Panc1 (cell line): Measurements from ENCODE around the gene JPH2. TPM values are rescaled to one million over a fixed set of nuclear protein-coding genes. Genes with fewer than 3 reads are reported as not detected.

Source experiments
- ATAC-seq: fragments of 200-7000 bp; cut with Tn5 transposase; 2 replicates; pipeline ENCODE4 v1.9.1; 2020; ENCODE audit warnings: mild to moderate bottlenecking, moderate library complexity
- BruUV-seq: library from RNA; stranded (reverse); fragments of 400-500 nt; replicated peaks from 2 replicates; lab custom pipeline; 2021; lab: Mats Ljungman, UMichigan
- CTCF ChIA-PET: fragments of 300-600 bp; sonication (Branson Sonifier 250); formaldehyde crosslinking; loops from one replicate; lab custom pipeline; 2022; ENCODE audit warnings: antibody characterized with exemption; lab: Charles Lee
- POLR2A ChIA-PET: fragments of 300-600 bp; sonication (Branson Sonifier 250); formaldehyde crosslinking; loops from one replicate; lab custom pipeline; 2022; ENCODE audit warnings: antibody characterized with exemption; lab: Charles Lee
- DNase-seq: peaks from one replicate; pipeline ENCODE4 v3.0.0-alpha.2; 2010; ENCODE audit warnings: low read depth, low spot score
- H3K27ac ChIP-seq: 2 replicates; pipeline ENCODE4 v1.5.1; 2011; ENCODE audit warnings: mild to moderate bottlenecking, low read length, inconsistent platforms
- H3K27me3 ChIP-seq: fragments of 200-500 bp; sonication (Bioruptor generic); 2 replicates; pipeline ENCODE4 v1.6.0; 2014; ENCODE audit warnings: low read length, inconsistent platforms; ENCODE audit not compliant: control insufficient read depth, insufficient read depth
- H3K36me3 ChIP-seq: fragments of 200-500 bp; sonication (Bioruptor generic); 2 replicates; pipeline ENCODE4 v1.5.1; 2014; ENCODE audit warnings: inconsistent platforms, mild to moderate bottlenecking, low read length, moderate library complexity; ENCODE audit not compliant: control insufficient read depth, insufficient read depth
- H3K4me1 ChIP-seq: 2 replicates; pipeline ENCODE4 v1.5.1; 2011; ENCODE audit warnings: inconsistent platforms, mild to moderate bottlenecking, low read length, moderate library complexity; ENCODE audit not compliant: control insufficient read depth, insufficient read depth
- H3K4me3 ChIP-seq, 2 experiments: 2 replicates each; pipeline ENCODE4 v1.5.1; 2011 to 2012; ENCODE audit warnings: low read depth in 2 of 2, low read length in 2 of 2, mild to moderate bottlenecking in 2 of 2, inconsistent platforms in 1 of 2, moderate library complexity in 1 of 2
- H3K9me3 ChIP-seq: fragments of 200-500 bp; sonication (Bioruptor generic); 2 replicates; pipeline ENCODE4 v1.5.1; 2014; ENCODE audit warnings: low read depth, mild to moderate bottlenecking, inconsistent platforms, low read length, moderate library complexity; ENCODE audit not compliant: control insufficient read depth, insufficient read depth
- CTCF ChIP-seq: fragments of 450-650 bp; IDR thresholded peaks from 2 replicates; pipeline ENCODE4 v1.5.1; 2017; ENCODE audit warnings: mild to moderate bottlenecking
- POLR2AphosphoS5 ChIP-seq: IDR thresholded peaks from 2 replicates; pipeline ENCODE4 v1.6.1; 2012; ENCODE audit warnings: mild to moderate bottlenecking, low read depth, low read length, moderate library complexity
- REST ChIP-seq, 2 experiments: IDR thresholded peaks; 2 replicates each; pipeline ENCODE4 v1.6.1; 2011 to 2012; ENCODE audit warnings: low read depth in 2 of 2, control low read depth in 1 of 2, low read length in 1 of 2, mild to moderate bottlenecking in 1 of 2, moderate library complexity in 1 of 2; ENCODE audit not compliant: insufficient read depth in 1 of 2
- SIN3A ChIP-seq: IDR thresholded peaks from 2 replicates; pipeline ENCODE4 v1.6.1; 2012; ENCODE audit warnings: low read depth, mild to moderate bottlenecking, low read length, moderate library complexity, borderline replicate concordance; ENCODE audit not compliant: insufficient read depth
- TCF7L2 ChIP-seq: IDR thresholded peaks from 2 replicates; pipeline ENCODE4 v1.6.1; 2011; ENCODE audit warnings: mild to moderate bottlenecking, low read depth, low read length, inconsistent platforms
- in situ Hi-C: cut with HindIII; loops from 2 replicates; pipeline ENCODE4 v1.10.0; 2016; ENCODE audit warnings: low sequenced_read_pairs, low pct_unique_long_range_greater_than_20kb
- intact Hi-C: fragments of 100-400 bp; cut with micrococcal nuclease; formaldehyde crosslinking; loops from one replicate; pipeline ENCODE4 v1.10.0; 2022; ENCODE audit not compliant: unreplicated experiment
- total RNA-seq: library from RNA; stranded (reverse); gene quantifications from one replicate; pipeline ENCODE4 v1.2.1, GENCODE V29; 2021; ENCODE audit not compliant: unreplicated experiment

JPH2 gene
- total RNA-seq, 1 experiment from 2014 or later, result 0.49 TPM

DNA sequence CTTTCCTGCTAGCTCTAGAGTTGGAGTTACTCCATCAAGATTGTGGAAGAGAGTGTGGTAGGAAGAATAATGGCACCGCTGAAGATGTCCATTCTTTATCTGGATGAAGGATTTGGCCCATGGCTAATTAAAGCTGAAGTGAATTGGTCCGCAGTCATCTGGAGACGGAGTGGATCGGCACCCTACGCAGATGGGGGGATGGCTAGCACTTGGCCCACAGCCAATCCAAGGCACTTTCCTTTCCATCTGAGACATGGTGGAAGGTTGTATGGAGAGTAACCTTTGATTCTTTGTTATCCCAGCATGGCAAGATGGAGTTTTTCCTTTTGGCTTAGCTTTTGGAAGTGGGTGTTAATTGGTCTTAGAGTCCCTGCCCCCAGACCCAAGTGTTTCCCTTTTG lies 88.3 kb downstream of the JPH2 start:
- ATAC-seq (no peak), DNase-seq (no peak)
- ChIA-PET CTCF (no interaction called here), POLR2A (no interaction called here)
- TF ChIP-seq SIN3A (no peak), TCF7L2 (no peak), REST (IDR thresholded peaks at IDR 0.05; ENCODE audit: insufficient read depth in 1 of 2, low read depth in 2 of 2, low read length in 1 of 2) (no peak), POLR2AphosphoS5 (no peak), CTCF (no peak)
- H3K4me1 ChIP-seq, result no peaks in the 10 kb centered on the region
- H3K4me3 ChIP-seq, result no peak overlapping the region
- H3K9me3 ChIP-seq, result no peaks in the 10 kb centered on the region
- H3K27me3 ChIP-seq, result peaks cover 17% of the 10 kb centered on the region; the same call in 1 of the 2 replicates
- BruUV-seq, result no TSS peak
- in situ Hi-C loops (no loop called here), intact Hi-C loops (no loop called here)
- H3K27ac ChIP-seq, result no peak overlapping the region
- H3K36me3 ChIP-seq, result no peaks in the 10 kb centered on the region

GRCh38 chr20:44098256-44098630 lies 88.7 kb downstream of the JPH2 start:
- Histone ChIP-seq H3K9me3 (no peaks in the 10 kb centered on the region), H3K27ac (no peak overlapping the region), H3K36me3 (no peaks in the 10 kb centered on the region), H3K27me3 (peaks cover 14% of the 10 kb centered on the region; the same call in 1 of the 2 replicates), H3K4me3 (no peak overlapping the region), H3K4me1 (no peaks in the 10 kb centered on the region)
- no TSS peak for BruUV-seq
- DNase-seq (no peak), ATAC-seq (no peak)
- intact Hi-C loops (no loop called here), in situ Hi-C loops (no loop called here)
- POLR2A ChIA-PET, result no interaction called here
- CTCF ChIA-PET, result no interaction called here
- TF ChIP-seq REST (IDR thresholded peaks at IDR 0.05; ENCODE audit: insufficient read depth in 1 of 2, low read depth in 2 of 2, low read length in 1 of 2) (no peak), POLR2AphosphoS5 (no peak), CTCF (no peak), TCF7L2 (no peak), SIN3A (no peak)
